ENCODE data around the gene LYL1. TPM values are rescaled to one million over a fixed set of nuclear protein-coding genes. Genes with fewer than 3 reads are reported as not detected.
"Not testable (repeated sequence)": the region's sequence is repeated elsewhere in the genome, so short reads cannot be mapped to it uniquely, and the experiment has no call there.

The LYL1 gene
- polyA plus RNA-seq (ENCODE audit: insufficient read length in 3 of 3): 1 to 10 TPM; 3.9 to 7.8 (median 5.5) TPM
- long read RNA-seq, donor 1, transcript LYL1-201 (4 exons, 1,490 nt): major isoform, 8 of 8 reads
- long read RNA-seq, donor 1, partial matches to known transcripts: 0 of 8 reads
- long read RNA-seq, donor 1, other reads (novel, unspliced or antisense): 0 of 8 reads
- long read RNA-seq, donor 2, partial matches to known transcripts: 0 of 4 reads
- long read RNA-seq, donor 2, other reads (novel, unspliced or antisense): 0 of 4 reads
- long read RNA-seq, donor 3, partial matches to known transcripts: 0 of 5 reads
- long read RNA-seq, donor 3, other reads (novel, unspliced or antisense): 0 of 5 reads
- long read RNA-seq, donor 4, partial matches to known transcripts: 0 of 2 reads
- long read RNA-seq, donor 4, other reads (novel, unspliced or antisense): 0 of 2 reads
- long read RNA-seq, donor 5: 0 reads
- long read RNA-seq, donor 6, partial matches to known transcripts: 0 of 2 reads
- long read RNA-seq, donor 6, other reads (novel, unspliced or antisense): 0 of 2 reads
- long read RNA-seq, donor 7, partial matches to known transcripts: 0 of 1 reads
- long read RNA-seq, donor 7, other reads (novel, unspliced or antisense): 0 of 1 reads
- long read RNA-seq, donor 8: 0 reads
- long read RNA-seq, donor 9, transcript LYL1-201 (4 exons, 1,490 nt): major isoform, 5 of 5 reads
- long read RNA-seq, donor 9, partial matches to known transcripts: 0 of 5 reads
- long read RNA-seq, donor 9, other reads (novel, unspliced or antisense): 0 of 5 reads
- long read RNA-seq, donor 10, transcript LYL1-201 (4 exons, 1,490 nt): major isoform, 5 of 6 reads
- long read RNA-seq, donor 10, partial matches to known transcripts: 0 of 6 reads
- long read RNA-seq, donor 10, other reads (novel, unspliced or antisense): 0 of 6 reads
- long read RNA-seq, donor 11, partial matches to known transcripts: 0 of 1 reads
- long read RNA-seq, donor 11, other reads (novel, unspliced or antisense): 0 of 1 reads
- long read RNA-seq, donor 12, partial matches to known transcripts: 0 of 2 reads
- long read RNA-seq, donor 12, other reads (novel, unspliced or antisense): 0 of 2 reads
- long read RNA-seq, donor 13: 0 reads
- long read RNA-seq, donor 14, partial matches to known transcripts: 0 of 3 reads
- long read RNA-seq, donor 14, other reads (novel, unspliced or antisense): 0 of 3 reads
- long read RNA-seq, donor 15, partial matches to known transcripts: 0 of 2 reads
- long read RNA-seq, donor 15, other reads (novel, unspliced or antisense): 0 of 2 reads
- long read RNA-seq, donor 16, transcript LYL1-201 (4 exons, 1,490 nt): major isoform, 6 of 7 reads
- long read RNA-seq, donor 16, partial matches to known transcripts: 0 of 7 reads
- long read RNA-seq, donor 16, other reads (novel, unspliced or antisense): 0 of 7 reads

DNA sequence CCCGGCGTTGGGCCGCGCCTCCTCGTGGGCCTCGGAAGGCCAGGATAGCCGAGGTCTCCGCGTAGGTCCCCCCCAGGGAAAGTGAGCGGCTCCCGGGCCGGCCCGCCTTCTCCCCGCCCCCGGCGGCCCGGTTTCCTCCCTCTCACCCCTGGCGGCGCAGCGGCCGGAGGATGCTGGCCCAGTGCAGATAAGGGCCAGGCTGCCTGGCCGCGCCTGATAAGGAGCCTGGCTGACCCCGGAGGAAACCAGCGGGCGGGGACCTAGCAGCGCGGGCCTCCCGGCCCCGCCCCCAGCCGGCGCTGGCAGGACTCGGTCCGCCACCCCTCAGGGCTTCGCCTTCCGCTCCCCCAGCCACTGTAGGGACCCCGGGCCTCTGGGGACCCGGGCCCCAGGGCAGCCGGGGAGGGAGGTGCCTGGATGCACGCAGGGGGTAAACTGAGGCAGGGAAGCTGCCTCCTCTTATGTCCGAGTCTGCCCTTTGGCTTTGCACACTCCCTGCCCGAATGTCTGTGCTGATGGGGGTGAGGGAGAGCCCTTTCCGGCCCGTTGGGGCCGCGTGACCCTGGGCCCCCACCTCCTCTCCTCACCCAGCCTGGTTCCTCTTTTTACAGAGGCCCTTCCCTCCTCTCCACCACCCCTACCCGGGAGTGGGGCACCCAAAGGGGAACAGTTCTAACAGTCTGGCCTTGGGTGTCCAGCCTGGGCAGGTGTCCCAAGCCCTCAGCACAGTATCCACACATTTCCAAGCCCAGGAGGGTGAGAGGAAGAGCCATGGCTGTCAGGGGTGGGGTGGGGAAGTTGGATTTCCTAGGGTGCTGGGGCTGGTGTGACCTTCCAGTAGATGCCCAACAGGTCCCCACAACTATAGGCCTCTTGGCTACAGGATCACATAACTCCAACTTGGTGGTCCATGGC, at the start of gene LYL1:
Gene LYL1 (minus strand): TSS at position 193 of the 915 bp plus-strand sequence. CDS start 1,687 bp downstream, outside the sequence.
- DNase-seq (ENCODE audit: extremely low read depth in 1 of 11, low read depth in 9 of 11, low spot score in 4 of 11): no peak

- peak in 10 of 11 donors; percentile 90 to 97 (median 96) for DNase-seq (ENCODE audit: extremely low read depth in 1 of 11, low read depth in 9 of 11, low spot score in 4 of 11)
Observed at GRCh38 chr19:13151605-13152355, 49.1 kb upstream of the LYL1 start.

- peak in 6 of 11 donors; percentile 12 to 28 (median 18) for DNase-seq (ENCODE audit: extremely low read depth in 1 of 11, low read depth in 9 of 11, low spot score in 4 of 11)
Observed at GRCh38 chr19:13150931-13151604, 48.4 kb upstream of the LYL1 start.

- peak in 10 of 11 donors; percentile 86 to 95 (median 91) for DNase-seq (ENCODE audit: extremely low read depth in 1 of 11, low read depth in 9 of 11, low spot score in 4 of 11)
Observed at GRCh38 chr19:13150187-13150930, 47.7 kb upstream of the LYL1 start, which contains the start of the genes IER2 and STX10. IER2 (plus strand) TSS chr19:13150411; CDS start chr19:13153187, 2,776 bp downstream. STX10 (minus strand) TSS chr19:13150375; CDS start chr19:13150173, 202 bp downstream.

GRCh38 chr19:13149628-13150186, 47.0 kb upstream of the LYL1 start:
- DNase-seq (ENCODE audit: extremely low read depth in 1 of 11, low read depth in 9 of 11, low spot score in 4 of 11): peak in 6 of 11 donors; percentile 10 to 48 (median 34)

DNA sequence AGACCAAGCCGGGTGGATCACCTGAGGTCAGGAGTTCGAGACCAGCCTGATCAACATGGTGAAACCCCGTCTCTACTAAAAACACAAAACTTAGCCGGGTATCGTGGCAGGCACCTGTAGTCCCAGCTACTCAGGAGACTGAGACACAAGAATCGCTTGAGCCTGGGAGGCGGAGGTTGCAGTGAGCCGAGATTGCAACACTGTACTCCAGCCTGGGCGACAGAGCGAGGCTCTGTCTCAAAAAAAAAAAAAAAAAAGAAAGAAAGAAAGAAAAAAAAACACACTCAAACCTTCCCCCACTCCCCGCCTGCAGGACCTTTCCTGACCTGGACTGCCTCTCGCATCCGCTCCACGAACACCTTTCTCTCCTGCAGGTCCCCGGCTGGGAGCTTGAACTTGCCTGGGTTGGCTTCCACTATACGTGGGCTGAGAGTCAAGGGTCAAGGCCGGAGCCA, 46.5 kb upstream of the LYL1 start:
- DNase-seq (ENCODE audit: extremely low read depth in 1 of 11, low read depth in 9 of 11, low spot score in 4 of 11): not testable (repeated sequence)

- DNase-seq (ENCODE audit: extremely low read depth in 1 of 11, low read depth in 9 of 11, low spot score in 4 of 11): no peak
Observed at GRCh38 chr19:13146763-13147563, 44.3 kb upstream of the LYL1 start.

- no peak for DNase-seq (ENCODE audit: extremely low read depth in 1 of 11, low read depth in 9 of 11, low spot score in 4 of 11)
Observed at GRCh38 chr19:13139633-13140311, 37.1 kb upstream of the LYL1 start.

- no peak for DNase-seq (ENCODE audit: extremely low read depth in 1 of 11, low read depth in 9 of 11, low spot score in 4 of 11)
Observed at GRCh38 chr19:13138916-13139198, 36.2 kb upstream of the LYL1 start.

- DNase-seq (ENCODE audit: extremely low read depth in 1 of 11, low read depth in 9 of 11, low spot score in 4 of 11): no peak
Observed at GRCh38 chr19:13138171-13138915, 35.7 kb upstream of the LYL1 start.

GRCh38 chr19:13137290-13137794, 34.7 kb upstream of the LYL1 start:
- DNase-seq (ENCODE audit: extremely low read depth in 1 of 11, low read depth in 9 of 11, low spot score in 4 of 11): no peak

- no peak for DNase-seq (ENCODE audit: extremely low read depth in 1 of 11, low read depth in 9 of 11, low spot score in 4 of 11)
Observed at GRCh38 chr19:13135068-13136062, 32.7 kb upstream of the LYL1 start.
